OCI-M1 (cell line): ENCODE data around the gene COL25A1.
A peak's percentile ranks its signal among the peaks of the same experiment; 100 is the strongest.

Experiments used
- DNase-seq: peaks from one replicate; lab custom pipeline; 2025; lab: John Stamatoyannopoulos, UW

COL25A1 gene

GRCh38 chr4:109302361-109303139, at the start of gene COL25A1:
Gene COL25A1 (minus strand): TSS chr4:109302658.
- DNase-seq: peak; percentile 83

DNA sequence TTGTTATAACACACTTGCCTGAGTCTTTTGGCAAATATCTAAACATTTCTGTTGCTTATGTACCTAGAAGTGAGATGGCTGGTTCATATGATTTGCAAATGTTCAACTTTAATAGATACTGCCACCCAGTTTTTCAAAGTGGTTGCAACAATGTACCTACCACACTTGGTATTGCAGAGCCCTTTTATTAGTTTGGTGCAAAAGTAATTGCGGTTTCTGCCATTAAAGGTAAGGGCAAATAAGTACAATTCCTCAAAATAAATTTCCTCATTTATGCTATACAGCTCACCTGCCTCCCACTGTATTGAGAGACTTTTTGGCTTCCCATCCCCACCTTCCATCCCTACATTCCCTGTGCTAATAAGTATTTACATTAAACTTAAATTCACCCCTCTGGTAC, 47.7 kb upstream of the COL25A1 start:
- no peak for DNase-seq

GRCh38 chr4:109334129-109335105, 32.0 kb upstream of the COL25A1 start:
- DNase-seq: no peak

- peak; percentile 58 for DNase-seq
Observed at GRCh38 chr4:109332926-109333464, 30.5 kb upstream of the COL25A1 start.

DNA sequence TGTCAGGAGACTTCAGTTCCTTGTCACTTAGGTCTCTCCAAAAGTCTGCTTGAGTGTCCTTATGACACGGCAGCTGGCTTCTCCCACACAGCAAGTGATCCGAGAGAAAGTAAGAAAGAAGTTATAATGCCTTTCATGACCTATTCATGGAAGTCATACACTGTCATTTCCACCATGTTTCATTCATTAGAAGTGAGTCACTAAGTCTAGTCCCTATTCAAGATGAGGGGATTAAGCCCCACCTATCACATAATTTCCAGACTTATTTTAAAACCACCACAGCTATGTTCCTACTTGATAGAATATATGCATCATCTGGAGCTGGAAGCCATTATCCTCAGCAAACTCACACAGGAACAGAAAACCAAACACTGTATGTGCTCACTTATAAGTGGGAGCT, 25.2 kb upstream of the COL25A1 start:
- no peak for DNase-seq

- DNase-seq: no peak
Observed at GRCh38 chr4:109325698-109326097, 23.2 kb upstream of the COL25A1 start.

DNA sequence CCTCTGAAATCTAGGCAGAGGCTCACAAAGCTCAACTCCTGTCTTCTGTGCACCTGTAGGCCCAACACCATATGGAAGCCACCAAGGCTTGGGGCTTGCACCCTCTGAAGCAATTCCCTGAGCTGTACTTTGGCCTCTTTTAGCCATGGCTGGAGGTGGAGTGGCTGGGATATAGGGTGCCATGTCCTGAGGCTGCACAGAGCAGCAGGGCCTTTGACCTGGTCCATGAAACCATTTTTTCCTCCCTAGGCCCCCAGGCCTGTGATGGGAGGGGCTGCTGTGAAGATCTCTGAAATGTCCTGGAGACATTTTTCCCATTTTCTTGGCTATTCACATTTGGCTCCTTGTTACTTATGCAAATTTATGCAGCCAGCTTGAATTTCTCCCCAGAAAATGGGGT, 20.9 kb upstream of the COL25A1 start:
- no peak for DNase-seq

DNA sequence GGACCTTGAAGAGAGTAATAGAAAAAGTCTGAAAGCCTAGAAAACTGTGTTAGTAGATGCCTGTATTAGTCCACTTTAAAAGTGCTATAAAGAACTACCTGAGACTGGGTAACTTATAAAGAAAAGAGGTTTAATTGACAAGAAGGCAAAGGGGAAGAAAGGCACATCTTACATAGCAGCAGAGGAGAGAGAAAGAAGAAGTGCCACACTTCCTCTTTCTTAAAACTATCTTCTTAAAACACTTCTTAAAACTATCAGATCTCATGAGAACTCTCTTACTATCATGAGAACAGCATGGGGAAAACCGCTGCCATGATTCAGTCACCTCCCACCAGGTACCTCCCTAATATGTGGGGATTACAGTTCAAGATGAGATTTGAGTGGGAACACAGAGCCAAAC, 18.8 kb upstream of the COL25A1 start:
- peak; percentile 84 for DNase-seq

GRCh38 chr4:109319684-109320083, 17.2 kb upstream of the COL25A1 start:
- DNase-seq: peak; percentile 16

GRCh38 chr4:109319156-109319555, 16.7 kb upstream of the COL25A1 start:
- no peak for DNase-seq

GRCh38 chr4:109315818-109316217, 13.4 kb upstream of the COL25A1 start:
- DNase-seq: no peak

GRCh38 chr4:109315341-109315740, 12.9 kb upstream of the COL25A1 start:
- no peak for DNase-seq

GRCh38 chr4:109313168-109314133, 11.0 kb upstream of the COL25A1 start:
- DNase-seq: no peak

DNA sequence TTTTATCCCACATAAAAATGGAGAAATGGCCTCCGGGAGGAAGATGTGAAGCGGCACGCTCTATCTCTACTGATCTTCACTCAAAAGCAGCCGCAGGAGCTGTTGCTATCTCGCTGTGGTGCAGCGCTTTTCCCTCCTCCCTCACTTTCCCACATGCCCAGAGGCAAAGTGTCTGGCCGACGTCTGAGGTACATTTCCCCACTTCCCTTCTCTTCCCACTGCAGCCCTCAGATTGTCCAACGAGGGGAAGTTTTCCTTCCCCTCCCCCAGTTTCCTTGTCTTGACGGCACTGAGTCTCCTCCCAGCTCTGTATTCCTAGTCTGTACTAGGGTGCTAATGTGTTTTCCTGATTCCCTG, 660 bp upstream of the COL25A1 start:
- DNase-seq: peak; percentile 83

GRCh38 chr4:109301651-109302360, 652 bp downstream of the COL25A1 start:
- DNase-seq: no peak

DNA sequence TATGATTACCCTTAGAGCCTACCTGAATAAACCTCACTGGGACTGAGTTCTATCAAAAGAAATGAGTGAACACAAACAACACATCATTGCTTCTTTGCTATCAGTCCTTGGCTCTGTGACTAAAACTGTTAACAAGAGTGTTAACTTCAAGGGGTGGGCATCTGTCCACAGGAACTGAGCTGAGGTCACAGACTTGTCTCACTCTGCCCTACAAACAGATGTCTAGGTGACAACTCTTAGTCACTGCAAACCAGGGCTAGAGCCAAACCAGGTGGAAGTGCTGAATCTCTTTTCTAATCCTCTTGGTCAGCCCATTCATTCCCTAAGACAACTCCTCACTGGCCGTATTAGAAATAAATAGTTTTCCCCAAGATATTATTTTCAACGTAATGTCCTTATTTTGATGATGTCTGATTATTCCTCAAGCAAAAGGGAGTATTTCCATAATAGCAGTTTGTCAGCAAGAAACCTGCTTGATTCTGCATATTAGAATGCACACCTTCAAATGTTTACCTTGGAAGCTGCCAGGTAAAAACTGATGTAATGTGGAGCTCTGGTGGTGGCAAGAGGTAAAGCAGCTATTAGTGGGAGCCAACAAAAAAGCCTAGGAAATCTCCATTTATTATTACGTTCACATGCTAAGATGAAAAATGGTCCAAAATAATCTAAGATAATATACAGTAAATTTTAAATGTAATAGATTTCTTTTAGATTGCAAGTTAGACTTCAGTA, 4.0 kb downstream of the COL25A1 start:
- DNase-seq: no peak

DNA sequence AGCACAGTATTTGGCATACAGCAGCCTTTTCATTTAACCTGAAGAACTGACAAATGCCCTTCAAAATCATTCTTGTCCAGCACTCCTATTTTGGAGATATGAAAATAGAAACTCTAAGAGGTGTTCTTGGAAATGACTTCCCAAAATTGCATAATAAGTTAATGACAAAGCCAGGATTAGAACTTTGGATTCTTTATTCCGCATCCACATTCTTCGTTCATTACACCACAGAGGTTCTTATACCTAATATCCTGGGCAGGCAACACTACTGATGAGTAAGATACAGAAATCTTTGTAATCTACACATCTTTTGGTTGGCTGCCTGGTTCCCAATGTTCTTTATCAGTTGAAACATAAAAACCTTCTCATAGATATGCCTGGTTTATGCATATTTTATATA, 5.9 kb downstream of the COL25A1 start:
- no peak for DNase-seq

GRCh38 chr4:109295081-109295480, 7.4 kb downstream of the COL25A1 start:
- no peak for DNase-seq

GRCh38 chr4:109294468-109295020, 7.9 kb downstream of the COL25A1 start:
- DNase-seq: no peak

DNA sequence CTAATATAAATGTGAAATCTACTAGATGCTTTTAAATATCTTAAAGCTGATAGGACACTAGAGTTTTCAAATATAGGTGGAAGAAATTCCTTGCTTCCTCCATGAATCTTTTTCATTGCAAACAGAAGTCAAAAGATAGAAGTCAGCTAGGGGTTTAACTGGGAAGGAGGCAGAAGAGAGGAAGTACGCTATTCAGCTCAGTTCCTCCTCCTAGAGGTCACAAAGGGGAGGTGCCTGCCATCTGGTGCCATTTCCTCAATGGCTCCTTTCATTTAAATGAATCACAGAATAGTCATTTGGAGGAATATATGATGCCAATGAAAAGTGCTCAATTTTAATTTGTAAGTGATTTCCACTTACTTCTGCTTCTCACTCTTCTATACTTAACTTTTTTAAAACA, 8.5 kb downstream of the COL25A1 start:
- DNase-seq: peak; percentile 89
